ENCODE results near the gene PRSS50. TPM values are rescaled to one million over a fixed set of nuclear protein-coding genes. Genes with fewer than 3 reads are reported as not detected.

PRSS50 gene
- total and polyA plus RNA-seq, 4 donors, result 0.02 to 0.33 (median 0.25) TPM; not detected in 1

DNA sequence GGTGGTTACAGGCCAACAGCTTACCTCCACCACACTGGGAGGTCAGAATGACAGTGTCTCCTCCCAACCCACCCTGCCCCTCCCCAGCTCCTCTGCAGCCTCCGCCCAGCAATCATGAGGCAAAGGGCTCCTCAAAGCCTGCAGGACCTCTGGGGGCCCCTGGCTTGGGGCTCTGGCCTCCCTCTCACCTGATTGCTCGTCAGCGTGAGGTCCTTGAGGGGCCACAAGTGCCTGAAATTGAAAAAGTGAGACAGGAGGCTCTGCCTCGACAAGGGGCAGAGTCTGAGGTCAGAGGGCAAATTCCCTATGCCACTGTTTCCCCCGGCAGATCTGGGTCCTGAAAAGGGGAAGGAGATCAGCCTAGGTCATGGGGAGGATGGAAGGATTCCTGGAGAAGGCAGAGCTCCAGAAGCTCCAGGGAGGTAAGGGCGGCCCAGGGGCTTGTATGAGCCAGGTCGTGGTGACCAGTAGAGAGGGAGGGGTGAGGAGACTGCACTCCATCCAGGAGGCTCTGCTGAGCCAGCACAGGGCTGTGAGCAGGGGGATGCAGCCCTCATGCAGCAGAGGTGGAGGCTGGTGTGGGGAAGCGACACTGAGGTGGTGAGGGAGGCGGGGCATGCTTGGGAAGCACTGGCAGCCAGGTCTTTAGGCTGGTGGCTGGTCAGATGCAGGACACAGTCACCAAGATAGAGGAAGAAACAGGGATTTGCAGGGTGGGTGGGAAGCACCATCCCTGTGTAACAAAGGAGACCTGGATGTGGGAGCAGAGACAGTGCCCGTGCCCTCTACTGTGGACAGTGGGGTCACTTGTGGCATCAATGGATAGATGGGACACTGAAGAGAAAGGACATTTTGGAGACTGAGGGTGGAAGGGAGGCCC lies 44.3 kb downstream of the PRSS50 start:
- Histone ChIP-seq H3K27ac (ENCODE audit: low read depth in 1 of 2, low read length in 2 of 2) (no peak overlapping the region), H3K4me3 (ENCODE audit: low read depth in 1 of 3, low read length in 3 of 3) (no peak overlapping the region), H3K9me3 (ENCODE audit: control insufficient read depth in 4 of 4, low read length in 3 of 4) (no peaks in the 10 kb centered on the region), H3K27me3 (ENCODE audit: control insufficient read depth in 4 of 4, insufficient read depth in 4 of 4, low read length in 3 of 4) (no peaks in the 10 kb centered on the region), H3K36me3 (ENCODE audit: control insufficient read depth in 4 of 4, insufficient read depth in 3 of 4, low read depth in 1 of 4, low read length in 3 of 4) (peaks cover 0 to 8% (median 4%) of the 10 kb centered on the region in 4 donors), H3K9ac (ENCODE audit: low read depth in 1 of 2, low read length in 2 of 2) (no peak overlapping the region), H3K4me1 (ENCODE audit: control insufficient read depth in 4 of 4, insufficient read depth in 4 of 4, low read length in 3 of 4) (peaks cover 5 to 16% (median 11%) of the 10 kb centered on the region in 4 donors)
- no peak for DNase-seq (ENCODE audit: low spot score)
- TF ChIP-seq, protein P1, sequence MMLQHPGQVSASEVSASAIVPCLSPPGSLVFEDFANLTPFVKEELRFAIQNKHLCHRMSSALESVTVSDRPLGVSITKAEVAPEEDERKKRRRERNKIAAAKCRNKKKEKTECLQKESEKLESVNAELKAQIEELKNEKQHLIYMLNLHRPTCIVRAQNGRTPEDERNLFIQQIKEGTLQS (IDR thresholded peaks at IDR 0.05), result no peak
- TF ChIP-seq RXRA (IDR thresholded peaks at IDR 0.05), result no peak
- TF ChIP-seq, protein P2, sequence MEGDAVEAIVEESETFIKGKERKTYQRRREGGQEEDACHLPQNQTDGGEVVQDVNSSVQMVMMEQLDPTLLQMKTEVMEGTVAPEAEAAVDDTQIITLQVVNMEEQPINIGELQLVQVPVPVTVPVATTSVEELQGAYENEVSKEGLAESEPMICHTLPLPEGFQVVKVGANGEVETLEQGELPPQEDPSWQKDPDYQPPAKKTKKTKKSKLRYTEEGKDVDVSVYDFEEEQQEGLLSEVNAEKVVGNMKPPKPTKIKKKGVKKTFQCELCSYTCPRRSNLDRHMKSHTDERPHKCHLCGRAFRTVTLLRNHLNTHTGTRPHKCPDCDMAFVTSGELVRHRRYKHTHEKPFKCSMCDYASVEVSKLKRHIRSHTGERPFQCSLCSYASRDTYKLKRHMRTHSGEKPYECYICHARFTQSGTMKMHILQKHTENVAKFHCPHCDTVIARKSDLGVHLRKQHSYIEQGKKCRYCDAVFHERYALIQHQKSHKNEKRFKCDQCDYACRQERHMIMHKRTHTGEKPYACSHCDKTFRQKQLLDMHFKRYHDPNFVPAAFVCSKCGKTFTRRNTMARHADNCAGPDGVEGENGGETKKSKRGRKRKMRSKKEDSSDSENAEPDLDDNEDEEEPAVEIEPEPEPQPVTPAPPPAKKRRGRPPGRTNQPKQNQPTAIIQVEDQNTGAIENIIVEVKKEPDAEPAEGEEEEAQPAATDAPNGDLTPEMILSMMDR (IDR thresholded peaks at IDR 0.05; ENCODE audit: low read depth, low read length, missing input control), result no peak
- TF ChIP-seq REST (IDR thresholded peaks at IDR 0.05), result no peak
- no peak for TF ChIP-seq SP1 (IDR thresholded peaks at IDR 0.05)
- WGBS, result 94% methylated on average over 10 of the region's 10 CpGs

GRCh38 chr3:46672349-46672695 lies 45.3 kb downstream of the PRSS50 start:
- Histone ChIP-seq H3K4me3 (ENCODE audit: low read depth in 1 of 3, low read length in 3 of 3) (no peak overlapping the region), H3K4me1 (ENCODE audit: control insufficient read depth in 4 of 4, insufficient read depth in 4 of 4, low read length in 3 of 4) (peaks cover 5 to 16% (median 12%) of the 10 kb centered on the region in 4 donors), H3K36me3 (ENCODE audit: control insufficient read depth in 4 of 4, insufficient read depth in 3 of 4, low read depth in 1 of 4, low read length in 3 of 4) (peaks cover 0 to 8% (median 4%) of the 10 kb centered on the region in 4 donors), H3K27me3 (ENCODE audit: control insufficient read depth in 4 of 4, insufficient read depth in 4 of 4, low read length in 3 of 4) (no peaks in the 10 kb centered on the region), H3K9me3 (ENCODE audit: control insufficient read depth in 4 of 4, low read length in 3 of 4) (no peaks in the 10 kb centered on the region), H3K27ac (ENCODE audit: low read depth in 1 of 2, low read length in 2 of 2) (no peak overlapping the region), H3K9ac (ENCODE audit: low read depth in 1 of 2, low read length in 2 of 2) (no peak overlapping the region)
- 94% methylated on average over 6 of the region's 6 CpGs for WGBS
- DNase-seq (ENCODE audit: low spot score), result no peak
- TF ChIP-seq RXRA (IDR thresholded peaks at IDR 0.05), result no peak
- no peak for TF ChIP-seq GABPA (IDR thresholded peaks at IDR 0.05 in 1 of 2, conservative IDR thresholded peaks at IDR 0.05 in 1 of 2)
- TF ChIP-seq, protein P2 (IDR thresholded peaks at IDR 0.05; ENCODE audit: low read depth, low read length, missing input control), result no peak
- no peak for TF ChIP-seq NR2F2 (IDR thresholded peaks at IDR 0.05)

Data from liver (tissue), 9 donors.